ENCODE results near the gene GSTM4.
"Not testable (repeated sequence)": the region's sequence is repeated elsewhere in the genome, so short reads cannot be mapped to it uniquely, and the experiment has no call there.

GRCh38 chr1:109676683-109677381 is 20.9 kb downstream of the GSTM4 start:
- TF ChIP-seq CTCF, EP300 (IDR thresholded peaks at IDR 0.05): not testable (repeated sequence)
